NB4 (cell line): ENCODE measurements around the gene PTGER2.

Experiments used
- CTCF ChIP-seq: IDR thresholded peaks from one replicate; pipeline ENCODE4 v1.5.1; 2012; ENCODE audit warnings: low read depth, low read length
- MAX ChIP-seq: IDR thresholded peaks from 2 replicates; pipeline ENCODE4 v1.6.1; 2011; ENCODE audit warnings: low read depth, low read length
- MYC ChIP-seq: IDR thresholded peaks from 2 replicates; pipeline ENCODE4 v1.6.1; 2011; ENCODE audit warnings: low read depth, low read length
- POLR2A ChIP-seq: IDR thresholded peaks from 2 replicates; pipeline ENCODE4 v1.6.1; 2011; ENCODE audit warnings: mild to moderate bottlenecking; ENCODE audit not compliant: insufficient read length; ENCODE audit errors: extremely low read depth

- TF ChIP-seq CTCF (no peak), POLR2A (no peak), MAX (no peak), MYC (no peak)
These were observed 56.4 kb downstream of the PTGER2 start for GRCh38 chr14:52370406-52370935.
